ENCODE results near the gene SLC37A3.

The SLC37A3 gene

DNA sequence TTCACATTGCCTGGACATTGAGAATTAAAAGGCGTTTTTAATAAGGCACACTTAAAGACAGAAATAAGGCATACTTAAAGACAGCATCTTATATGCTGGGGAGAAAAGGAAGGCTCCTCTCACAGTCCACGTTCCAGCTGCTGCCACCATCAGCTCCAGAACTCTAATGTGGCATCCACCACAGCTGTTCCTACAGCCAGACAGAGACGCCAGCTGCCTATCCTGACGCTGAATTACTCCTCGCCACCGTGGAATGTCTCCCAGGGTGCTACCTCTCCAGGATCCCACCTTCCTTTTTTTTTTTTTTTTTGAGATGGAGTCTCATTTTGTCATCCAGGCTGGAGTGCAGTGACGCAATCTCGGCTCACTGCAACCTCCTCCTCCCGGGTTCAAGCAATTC is 30.8 kb downstream of the SLC37A3 start:
- no peak overlapping the region for H3K27ac ChIP-seq (ENCODE audit: low read length)

DNA sequence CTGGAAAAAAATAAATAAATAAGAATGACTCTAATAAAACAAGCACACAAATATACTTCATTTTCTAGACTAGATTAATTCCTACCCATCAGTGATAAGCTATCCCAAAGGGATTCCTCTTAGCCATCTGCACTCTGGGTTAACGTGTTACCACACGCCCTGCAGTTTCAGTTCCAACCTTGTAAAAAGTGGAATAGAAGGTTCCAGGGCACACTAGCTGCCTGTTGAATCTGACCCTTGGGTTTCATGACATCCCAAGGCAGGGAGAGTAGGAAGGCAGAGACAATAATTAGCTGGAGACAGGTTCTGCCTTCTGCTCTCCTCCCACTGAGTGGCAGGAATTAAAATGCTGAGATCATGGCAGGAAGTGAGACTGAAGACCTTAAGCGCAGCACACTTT is 33.5 kb downstream of the SLC37A3 start:
- Histone ChIP-seq H3K27me3 (ENCODE audit: control insufficient read depth, insufficient read depth, low read length) (no peaks in the 10 kb centered on the region), H3K36me3 (ENCODE audit: control insufficient read depth, low read depth, low read length) (peaks cover 14% of the 10 kb centered on the region), H3K9ac (ENCODE audit: low read length) (no peak overlapping the region), H3K4me1 (ENCODE audit: control insufficient read depth, low read depth, low read length) (no peaks in the 10 kb centered on the region), H3K27ac (ENCODE audit: low read length) (no peak overlapping the region), H3K9me3 (ENCODE audit: control insufficient read depth, low read depth, low read length) (no peaks in the 10 kb centered on the region), H3K4me3 (ENCODE audit: low read length) (no peak overlapping the region)

More for the DNA sequence above, 30.8 kb downstream of the SLC37A3 start:
- Histone ChIP-seq H3K4me3 (ENCODE audit: low read length) (no peak overlapping the region), H3K9ac (ENCODE audit: low read length) (no peak overlapping the region), H3K27me3 (ENCODE audit: control insufficient read depth, insufficient read depth, low read length) (no peaks in the 10 kb centered on the region), H3K4me1 (ENCODE audit: control insufficient read depth, low read depth, low read length) (no peaks in the 10 kb centered on the region), H3K9me3 (ENCODE audit: control insufficient read depth, low read depth, low read length) (no peaks in the 10 kb centered on the region), H3K36me3 (ENCODE audit: control insufficient read depth, low read depth, low read length) (peaks cover 14% of the 10 kb centered on the region)

DNA sequence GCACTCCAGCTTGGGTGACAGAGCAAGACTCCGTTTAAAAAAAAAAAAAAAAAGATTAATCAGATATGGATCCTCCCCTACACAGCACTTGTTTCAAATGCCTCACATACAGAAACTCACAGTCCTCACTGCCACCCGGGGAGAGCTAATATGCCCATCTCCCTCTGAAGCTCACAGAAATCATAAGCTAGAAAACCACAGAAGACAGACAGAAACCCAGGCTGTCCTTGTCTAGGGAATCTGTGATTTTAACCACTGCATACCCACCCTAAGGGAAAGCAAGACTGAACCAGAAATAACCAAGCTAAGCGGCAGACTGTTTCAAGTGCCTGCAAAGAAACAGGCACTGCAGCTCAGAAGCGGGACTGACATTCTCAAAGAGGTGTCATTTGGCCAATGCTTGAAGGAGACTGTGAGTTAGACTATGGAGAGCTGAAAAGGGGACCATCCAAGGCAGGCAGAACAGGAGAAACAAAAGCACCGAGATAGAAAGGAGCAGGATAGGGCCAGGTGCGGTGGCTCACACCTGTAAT is 37.6 kb downstream of the SLC37A3 start:
- Histone ChIP-seq H3K9ac (ENCODE audit: low read length) (no peak overlapping the region), H3K4me1 (ENCODE audit: control insufficient read depth, low read depth, low read length) (no peaks in the 10 kb centered on the region), H3K36me3 (ENCODE audit: control insufficient read depth, low read depth, low read length) (peaks cover 15% of the 10 kb centered on the region), H3K27me3 (ENCODE audit: control insufficient read depth, insufficient read depth, low read length) (no peaks in the 10 kb centered on the region), H3K27ac (ENCODE audit: low read length) (no peak overlapping the region), H3K9me3 (ENCODE audit: control insufficient read depth, low read depth, low read length) (no peaks in the 10 kb centered on the region), H3K4me3 (ENCODE audit: low read length) (no peak overlapping the region)

DNA sequence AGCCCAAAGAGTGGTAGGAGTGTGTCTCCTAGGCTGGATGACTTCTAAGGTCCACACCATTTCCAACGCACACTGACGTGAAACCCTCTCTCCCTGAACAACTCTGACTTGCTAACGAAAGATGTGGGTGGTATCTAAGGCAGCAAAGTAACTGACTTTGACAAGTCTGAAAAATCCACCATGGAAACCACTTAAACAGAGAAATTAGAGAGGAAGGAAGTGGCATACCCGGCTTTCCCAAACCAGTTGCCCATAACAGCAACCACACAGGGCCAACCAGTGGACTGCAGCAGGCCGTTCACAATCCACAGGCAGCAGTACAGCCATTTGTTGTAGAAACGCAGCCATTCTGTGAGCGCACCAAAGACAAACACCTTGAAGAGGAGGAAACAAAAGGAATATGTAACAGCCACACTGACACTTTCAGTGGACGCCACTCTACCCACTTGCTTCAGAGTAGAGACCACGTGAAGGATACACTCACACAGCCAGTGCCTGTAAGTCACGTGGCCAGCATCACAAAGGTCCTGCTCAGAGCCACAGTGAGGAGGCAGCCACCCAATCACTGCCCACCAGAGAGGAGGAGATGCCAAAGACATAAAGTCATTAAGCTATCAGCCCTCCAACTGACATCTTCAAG is 39.8 kb downstream of the SLC37A3 start:
- Histone ChIP-seq H3K27ac (ENCODE audit: low read length) (no peak overlapping the region), H3K9me3 (ENCODE audit: control insufficient read depth, low read depth, low read length) (no peaks in the 10 kb centered on the region), H3K36me3 (ENCODE audit: control insufficient read depth, low read depth, low read length) (peaks cover 21% of the 10 kb centered on the region), H3K27me3 (ENCODE audit: control insufficient read depth, insufficient read depth, low read length) (no peaks in the 10 kb centered on the region), H3K4me1 (ENCODE audit: control insufficient read depth, low read depth, low read length) (no peaks in the 10 kb centered on the region), H3K4me3 (ENCODE audit: low read length) (no peak overlapping the region), H3K9ac (ENCODE audit: low read length) (no peak overlapping the region)

DNA sequence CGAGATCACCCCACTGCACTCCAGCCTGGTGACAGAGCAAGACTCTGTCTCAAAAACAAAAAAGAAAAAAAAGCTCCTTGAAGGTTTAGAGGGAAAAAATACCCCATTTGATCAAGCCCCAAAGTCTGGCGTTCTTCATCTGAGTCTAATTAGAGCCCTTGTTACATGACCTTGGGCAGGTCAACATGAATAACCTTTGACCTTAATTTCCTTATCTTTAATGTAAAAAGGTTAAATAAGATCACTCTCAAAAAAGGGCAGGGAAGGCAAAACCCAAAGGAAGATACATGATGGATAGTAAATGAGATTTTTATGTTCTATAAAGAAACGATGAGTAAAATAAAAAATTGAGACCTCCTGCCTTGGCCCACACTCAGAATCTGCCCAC is 40.3 kb downstream of the SLC37A3 start:
- Histone ChIP-seq H3K4me1 (ENCODE audit: control insufficient read depth, low read depth, low read length) (no peaks in the 10 kb centered on the region), H3K27ac (ENCODE audit: low read length) (no peak overlapping the region), H3K9me3 (ENCODE audit: control insufficient read depth, low read depth, low read length) (no peaks in the 10 kb centered on the region), H3K9ac (ENCODE audit: low read length) (no peak overlapping the region), H3K4me3 (ENCODE audit: low read length) (no peak overlapping the region), H3K27me3 (ENCODE audit: control insufficient read depth, insufficient read depth, low read length) (no peaks in the 10 kb centered on the region), H3K36me3 (ENCODE audit: control insufficient read depth, low read depth, low read length) (peaks cover 26% of the 10 kb centered on the region)

GRCh38 chr7:140350056-140350455 is 48.3 kb downstream of the SLC37A3 start:
- Histone ChIP-seq H3K36me3 (ENCODE audit: control insufficient read depth, low read depth, low read length) (peaks cover 70% of the 10 kb centered on the region), H3K4me3 (ENCODE audit: low read length) (no peak overlapping the region), H3K27ac (ENCODE audit: low read length) (no peak overlapping the region), H3K27me3 (ENCODE audit: control insufficient read depth, insufficient read depth, low read length) (no peaks in the 10 kb centered on the region), H3K9ac (ENCODE audit: low read length) (no peak overlapping the region), H3K9me3 (ENCODE audit: control insufficient read depth, low read depth, low read length) (no peaks in the 10 kb centered on the region), H3K4me1 (ENCODE audit: control insufficient read depth, low read depth, low read length) (peaks cover 5% of the 10 kb centered on the region)

DNA sequence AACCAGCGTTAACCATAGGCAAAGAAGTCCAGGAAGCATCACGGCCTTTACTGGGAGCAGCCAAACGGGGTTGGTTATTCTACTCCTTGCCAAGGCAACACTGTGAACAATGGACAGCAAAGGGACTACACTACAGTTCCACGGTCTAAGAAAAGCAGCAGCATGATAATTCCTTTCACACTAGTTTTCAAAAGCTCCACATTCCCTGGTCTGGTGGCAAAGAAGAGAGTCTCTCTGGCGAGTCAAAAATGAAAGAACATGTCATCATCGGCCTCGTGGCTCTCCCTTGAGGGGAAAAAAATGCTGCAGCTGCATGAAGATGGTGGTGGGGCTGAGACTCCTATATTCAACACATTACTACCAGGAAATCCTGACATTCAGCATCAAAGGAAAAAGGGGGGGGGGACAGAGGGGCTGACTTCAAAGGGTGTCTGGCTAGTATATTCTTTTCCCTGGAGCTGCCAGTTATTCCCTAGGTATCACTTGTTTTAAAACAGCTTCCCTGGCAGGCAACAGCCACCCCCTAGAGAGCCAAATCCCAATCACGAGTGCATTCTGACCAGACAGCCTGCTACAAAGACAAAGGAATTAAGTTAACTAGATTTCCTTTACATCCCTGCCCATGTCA is 49.1 kb downstream of the SLC37A3 start:
- Histone ChIP-seq H3K27me3 (ENCODE audit: control insufficient read depth, insufficient read depth, low read length) (no peaks in the 10 kb centered on the region), H3K4me1 (ENCODE audit: control insufficient read depth, low read depth, low read length) (peaks cover 5% of the 10 kb centered on the region), H3K9ac (ENCODE audit: low read length) (no peak overlapping the region), H3K36me3 (ENCODE audit: control insufficient read depth, low read depth, low read length) (peaks cover 66% of the 10 kb centered on the region), H3K9me3 (ENCODE audit: control insufficient read depth, low read depth, low read length) (no peaks in the 10 kb centered on the region), H3K4me3 (ENCODE audit: low read length) (no peak overlapping the region), H3K27ac (ENCODE audit: low read length) (no peak overlapping the region)

- Histone ChIP-seq H3K27me3 (ENCODE audit: control insufficient read depth, insufficient read depth, low read length) (no peaks in the 10 kb centered on the region), H3K9ac (ENCODE audit: low read length) (no peak overlapping the region), H3K9me3 (ENCODE audit: control insufficient read depth, low read depth, low read length) (no peaks in the 10 kb centered on the region), H3K4me1 (ENCODE audit: control insufficient read depth, low read depth, low read length) (peaks cover 5% of the 10 kb centered on the region), H3K4me3 (ENCODE audit: low read length) (no peak overlapping the region), H3K36me3 (ENCODE audit: control insufficient read depth, low read depth, low read length) (peaks cover 63% of the 10 kb centered on the region), H3K27ac (ENCODE audit: low read length) (no peak overlapping the region)
These were observed 50.0 kb downstream of the SLC37A3 start for GRCh38 chr7:140348161-140348849.

GRCh38 chr7:140347218-140347617 is 51.1 kb downstream of the SLC37A3 start:
- no peak overlapping the region for H3K4me3 ChIP-seq (ENCODE audit: low read length)
- H3K27ac ChIP-seq (ENCODE audit: low read length) = no peak overlapping the region
- no peaks in the 10 kb centered on the region for H3K27me3 ChIP-seq (ENCODE audit: control insufficient read depth, insufficient read depth, low read length)
- H3K4me1 ChIP-seq (ENCODE audit: control insufficient read depth, low read depth, low read length) = peaks cover 5% of the 10 kb centered on the region
- H3K9me3 ChIP-seq (ENCODE audit: control insufficient read depth, low read depth, low read length) = no peaks in the 10 kb centered on the region
- peaks cover 62% of the 10 kb centered on the region for H3K36me3 ChIP-seq (ENCODE audit: control insufficient read depth, low read depth, low read length)
- no peak overlapping the region for H3K9ac ChIP-seq (ENCODE audit: low read length)

DNA sequence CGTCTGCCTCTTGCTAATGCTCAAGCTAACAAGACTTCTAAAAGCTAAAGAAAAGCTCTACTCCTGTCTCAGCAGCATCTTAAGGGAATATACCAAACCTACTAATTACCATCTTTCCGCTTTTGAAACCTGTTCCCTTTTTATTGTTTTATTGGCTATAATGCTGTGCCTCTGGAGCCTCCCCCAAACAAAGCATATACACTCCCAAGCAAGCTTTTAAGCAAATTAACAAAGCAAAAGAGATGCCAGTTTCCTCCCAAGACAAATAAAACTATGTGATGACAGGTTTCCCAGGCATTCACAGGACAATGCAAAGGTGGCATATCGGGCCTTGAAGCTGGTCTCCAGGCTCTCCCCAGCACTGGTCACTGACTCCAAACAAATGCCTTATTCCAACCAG is 52.9 kb downstream of the SLC37A3 start:
- Histone ChIP-seq H3K4me3 (ENCODE audit: low read length) (no peak overlapping the region), H3K36me3 (ENCODE audit: control insufficient read depth, low read depth, low read length) (peaks cover 61% of the 10 kb centered on the region), H3K27ac (ENCODE audit: low read length) (no peak overlapping the region), H3K4me1 (ENCODE audit: control insufficient read depth, low read depth, low read length) (peaks cover 5% of the 10 kb centered on the region), H3K9me3 (ENCODE audit: control insufficient read depth, low read depth, low read length) (no peaks in the 10 kb centered on the region), H3K27me3 (ENCODE audit: control insufficient read depth, insufficient read depth, low read length) (no peaks in the 10 kb centered on the region), H3K9ac (ENCODE audit: low read length) (no peak overlapping the region)

DNA sequence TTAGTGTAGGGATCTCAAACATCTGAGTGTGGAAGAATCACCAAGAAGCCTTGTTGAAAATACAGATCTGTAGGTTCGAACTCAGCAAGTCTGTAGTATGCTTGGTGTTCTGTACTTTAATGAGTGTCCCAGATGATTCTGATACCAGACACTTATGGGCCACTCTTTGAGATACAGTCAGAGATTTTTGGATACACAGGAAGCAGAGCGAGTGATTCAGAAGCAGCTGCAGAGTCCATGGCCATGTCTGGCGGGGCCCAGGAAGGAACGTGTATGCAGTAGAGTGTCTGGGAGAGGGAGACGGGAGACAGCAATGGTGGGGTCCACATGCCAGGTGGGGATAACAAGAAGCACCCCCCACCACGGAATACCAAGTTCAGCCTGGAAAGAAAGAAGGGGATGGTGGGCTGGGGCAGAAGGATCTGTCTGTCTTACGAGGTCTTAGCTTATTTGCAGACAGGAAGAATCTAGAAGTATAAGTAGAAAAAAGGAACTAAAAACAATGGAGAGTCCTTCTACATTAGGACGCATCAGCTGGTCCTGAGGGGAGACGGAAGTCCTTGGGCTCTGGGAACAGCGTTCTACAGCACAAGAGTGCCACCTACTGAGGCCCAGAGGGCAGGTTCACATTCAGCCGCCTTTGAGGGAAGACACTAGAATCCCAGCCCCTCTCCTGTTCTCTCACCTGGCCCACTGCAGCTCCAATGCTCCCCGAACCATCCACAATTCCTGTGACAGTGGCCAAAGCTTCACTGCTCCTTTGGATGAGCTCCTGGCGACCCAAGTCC is 55.4 kb downstream of the SLC37A3 start:
- no peak overlapping the region for H3K27ac ChIP-seq (ENCODE audit: low read length)
- H3K4me3 ChIP-seq (ENCODE audit: low read length) = no peak overlapping the region
- H3K36me3 ChIP-seq (ENCODE audit: control insufficient read depth, low read depth, low read length) = peaks cover 50% of the 10 kb centered on the region
- H3K9ac ChIP-seq (ENCODE audit: low read length) = no peak overlapping the region
- H3K27me3 ChIP-seq (ENCODE audit: control insufficient read depth, insufficient read depth, low read length) = no peaks in the 10 kb centered on the region
- no peaks in the 10 kb centered on the region for H3K9me3 ChIP-seq (ENCODE audit: control insufficient read depth, low read depth, low read length)
- no peaks in the 10 kb centered on the region for H3K4me1 ChIP-seq (ENCODE audit: control insufficient read depth, low read depth, low read length)

Measured in iPS-18a (cell line).